Testis (tissue), 2 donors: ENCODE results near the gene ABHD11.
A peak's percentile ranks its signal among the peaks of the same experiment; 100 is the strongest.

Experiments used
- CTCF ChIP-seq, 3 experiments: fragments of 450-650 bp in 2 of 3; fragments of 200-600 bp in 1 of 3; sonication (generic) in 1 of 3; IDR thresholded peaks; one replicate each; pipeline ENCODE4 v1.5.1; 2016 to 2019; ENCODE audit warnings: antibody characterized with exemption in 3 of 3, mild to moderate bottlenecking in 2 of 3, moderate library complexity in 1 of 3
- POLR2A ChIP-seq: fragments of 450-650 bp; IDR thresholded peaks from one replicate; pipeline ENCODE4 v1.6.1; 2017; ENCODE audit warnings: antibody characterized with exemption, mild to moderate bottlenecking, moderate library complexity

DNA sequence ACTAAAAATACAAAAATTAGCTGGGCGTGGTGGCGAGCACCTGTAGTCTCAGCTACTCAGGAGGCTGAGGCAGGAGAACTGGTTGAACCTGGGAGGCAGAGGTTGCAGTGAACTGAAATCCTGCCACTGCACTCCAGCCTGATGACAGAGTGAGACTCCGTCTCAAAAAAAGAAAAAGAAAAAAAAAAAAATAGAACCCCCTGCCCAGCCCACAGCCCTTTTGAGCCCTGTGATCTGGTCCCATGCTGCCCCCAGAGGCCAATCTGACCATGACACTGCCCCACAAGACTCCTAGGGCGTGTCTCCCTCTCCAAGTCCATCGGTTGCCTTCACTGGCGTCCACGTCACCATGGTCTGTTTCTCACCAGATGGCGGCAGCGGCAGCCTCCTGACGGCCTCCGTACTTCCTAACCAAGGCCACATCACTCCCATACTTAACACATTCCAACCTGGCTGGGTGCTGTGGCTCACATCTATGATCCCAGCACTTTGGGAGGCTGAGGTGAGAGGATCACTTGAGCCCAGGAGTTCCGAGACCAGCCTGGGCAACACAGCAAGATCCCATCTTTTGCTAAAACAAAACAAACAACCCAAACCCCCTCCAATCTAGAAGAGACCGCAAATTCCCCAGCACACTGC lies 37.1 kb downstream of the ABHD11 start:
- TF ChIP-seq POLR2A (no peak), CTCF (IDR thresholded peaks at IDR 0.05) (peak; percentile 24 to 61 (median 42))
